A549 (cell line): ENCODE results near the gene CYB5D1. TPM values are rescaled to one million over a fixed set of nuclear protein-coding genes. Genes with fewer than 3 reads are reported as not detected.

Experiments
- ATAC-seq, 2 experiments: fragments of 200-7000 bp in 1 of 2; fragments of >200 bp in 1 of 2; cut with Nextera tagmentation in 1 of 2; cut with Tn5 transposase in 1 of 2; 3 replicates each; pipeline versions ENCODE4 v1.8.0 to v1.9.1; 2018 to 2020; ENCODE audit warnings: mild to moderate bottlenecking in 1 of 2, moderate library complexity in 1 of 2
- CTCF ChIA-PET: fragments of 300-600 bp; sonication (Branson Sonifier 250); formaldehyde crosslinking; extraction: SDS; loops from one replicate; lab custom pipeline; 2021; ENCODE audit warnings: antibody characterized with exemption, inconsistent platforms; lab: Yijun Ruan, JAX
- POLR2A ChIA-PET: fragments of 350-600 bp; formaldehyde crosslinking; extraction: SDS; loops from one replicate; lab custom pipeline; 2021; ENCODE audit warnings: antibody characterized with exemption, inconsistent platforms; lab: Yijun Ruan, JAX
- DNase-seq, 2 experiments: peaks; one replicate each; pipeline versions ENCODE4 v3.0.0 to v3.0.0-alpha.2; 2011 to 2016; ENCODE audit warnings: low read depth in 1 of 2, low spot score in 1 of 2
- FAIRE-seq: peaks from 2 replicates; lab custom pipeline; 2011; peaks lifted over from hg19 to GRCh38; lab: Jason Lieb, UNC
- H3K27ac ChIP-seq, 2 experiments: fragments of >200 bp; sonication (Bioruptor Twin); formaldehyde crosslinking; 3 replicates each; pipeline ENCODE4 v1.5.1; 2016 to 2017
- H3K4me1 ChIP-seq: fragments of >200 bp; sonication (Bioruptor Twin); formaldehyde crosslinking; 3 replicates; pipeline ENCODE4 v1.6.1; 2016
- H3K4me2 ChIP-seq: fragments of >200 bp; sonication (Bioruptor Twin); formaldehyde crosslinking; 3 replicates; pipeline ENCODE4 v1.6.1; 2016
- H3K4me3 ChIP-seq: fragments of >200 bp; sonication (Bioruptor Twin); formaldehyde crosslinking; 3 replicates; pipeline ENCODE4 v1.5.1; 2016
- H3K9me3 ChIP-seq: fragments of >200 bp; sonication (Bioruptor Twin); formaldehyde crosslinking; 3 replicates; pipeline ENCODE4 v1.6.1; 2016
- CHD2 ChIP-seq: fragments of 150-350 bp; IDR thresholded peaks from 2 replicates; pipeline ENCODE4 v1.6.1; 2014; ENCODE audit warnings: low read length; ENCODE audit not compliant: partially characterized antibody
- CTCF ChIP-seq: fragments of >200 bp; sonication (Bioruptor Twin); formaldehyde crosslinking; IDR thresholded peaks from 3 replicates; pipeline ENCODE4 v1.5.1; 2016
- EHF ChIP-seq: fragments of 250-450 bp; sonication (Bioruptor Pico); IDR thresholded peaks from 2 replicates; pipeline ENCODE4 v1.5.0; 2020; ENCODE audit warnings: mild to moderate bottlenecking
- FOSL2 ChIP-seq, 2 experiments: fragments of 450-650 bp in 1 of 2; fragments of >200 bp in 1 of 2; sonication (Bioruptor Twin) in 1 of 2; formaldehyde crosslinking; IDR thresholded peaks; 2 replicates each; pipeline versions ENCODE4 v1.5.0 to v1.6.1; 2016 to 2020; ENCODE audit warnings: mild to moderate bottlenecking in 1 of 2, moderate library complexity in 1 of 2
- GATA3 ChIP-seq: IDR thresholded peaks from 2 replicates; pipeline ENCODE4 v1.6.1; 2012; ENCODE audit warnings: borderline replicate concordance
- HEYL ChIP-seq: fragments of 250-450 bp; sonication (Bioruptor Pico); IDR thresholded peaks from 2 replicates; pipeline ENCODE4 v1.8.0; 2021; ENCODE audit warnings: mild to moderate bottlenecking, moderate library complexity
- HOXA7 ChIP-seq: fragments of 250-450 bp; sonication (Bioruptor Pico); IDR thresholded peaks from 2 replicates; pipeline ENCODE4 v1.5.0; 2020; ENCODE audit warnings: mild to moderate bottlenecking, moderate library complexity
- JUN ChIP-seq, 2 experiments: fragments of >200 bp; sonication (Bioruptor Twin); formaldehyde crosslinking; IDR thresholded peaks; 2 replicates in 1 of 2; 3 replicates in 1 of 2; pipeline ENCODE4 v1.6.1; 2016 to 2017
- JUNB ChIP-seq: fragments of >200 bp; sonication (Bioruptor Twin); formaldehyde crosslinking; IDR thresholded peaks from 2 replicates; pipeline ENCODE4 v1.6.1; 2016
- KDM5A ChIP-seq: fragments of 200-600 bp; sonication (generic); IDR thresholded peaks from 2 replicates; pipeline ENCODE4 v1.6.1; 2016; ENCODE audit warnings: antibody characterized with exemption, mild to moderate bottlenecking
- MAZ ChIP-seq: fragments of 150-350 bp; IDR thresholded peaks from 2 replicates; pipeline ENCODE4 v1.6.1; 2014; ENCODE audit warnings: antibody characterized with exemption, low read depth, low read length, borderline replicate concordance
- PHF8 ChIP-seq: fragments of 200-600 bp; sonication (generic); IDR thresholded peaks from 2 replicates; pipeline ENCODE4 v1.6.1; 2016; ENCODE audit warnings: low read depth, mild to moderate bottlenecking, antibody characterized with exemption, moderate library complexity, borderline replicate concordance
- POLR2AphosphoS2 ChIP-seq: conservative IDR thresholded peaks from 2 replicates; pipeline ENCODE4 v1.6.1; 2012; ENCODE audit warnings: low read length, improper control_type of control experiment, inconsistent platforms
- RCOR1 ChIP-seq: fragments of 150-350 bp; IDR thresholded peaks from 2 replicates; pipeline ENCODE4 v1.6.1; 2014; ENCODE audit warnings: antibody characterized with exemption, low read length, low read depth
- SMC3 ChIP-seq: fragments of >200 bp; sonication (Bioruptor Twin); formaldehyde crosslinking; IDR thresholded peaks from 3 replicates; pipeline ENCODE4 v1.6.1; 2018; ENCODE audit warnings: inconsistent platforms
- SREBF2 ChIP-seq: fragments of 450-650 bp; IDR thresholded peaks from 2 replicates; pipeline ENCODE4 v1.6.1; 2014; ENCODE audit warnings: mild to moderate bottlenecking, moderate library complexity
- TFCP2L1 ChIP-seq: fragments of 250-450 bp; sonication (Bioruptor Pico); IDR thresholded peaks from 2 replicates; pipeline ENCODE4 v1.5.0; 2021; ENCODE audit warnings: mild to moderate bottlenecking
- TP53 ChIP-seq: fragments of 250-450 bp; sonication (Bioruptor Pico); IDR thresholded peaks from 2 replicates; pipeline ENCODE4 v1.5.0; 2021; ENCODE audit warnings: mild to moderate bottlenecking, moderate library complexity
- USF2 ChIP-seq: fragments of 450-650 bp; IDR thresholded peaks from 2 replicates; pipeline ENCODE4 v1.6.1; 2014; ENCODE audit warnings: antibody characterized with exemption
- ZC3H11A ChIP-seq: fragments of 450-650 bp; IDR thresholded peaks from 2 replicates; pipeline ENCODE4 v1.6.1; 2014; ENCODE audit warnings: antibody characterized with exemption, mild to moderate bottlenecking
- ZNF302 ChIP-seq: fragments of 250-450 bp; sonication (Bioruptor Pico); IDR thresholded peaks from 2 replicates; pipeline ENCODE4 v1.9.0; 2021; ENCODE audit warnings: inconsistent platforms, mild to moderate bottlenecking, moderate library complexity
- ZSCAN20 ChIP-seq: fragments of 250-450 bp; sonication (Bioruptor Pico); IDR thresholded peaks from 2 replicates; pipeline ENCODE4 v1.8.0; 2022; ENCODE audit warnings: mild to moderate bottlenecking, moderate library complexity
- WGBS: methylation state at CpG from one replicate; pipeline ENCODE4 v1.1.6; 2017; ENCODE audit errors: missing lambda C conversion rate; 5-methylcytosine and 5-hydroxymethylcytosine counted together
- polyA plus RNA-seq, 4 experiments: library from polyadenylated mRNA; depleted of rRNA in 3 of 4; stranded (reverse); fragments of >200 nt; fragmentation: RNase III in 1 of 4; extraction: RNeasy Plus Mini Kit Qiagen cat#74134 plus additional on column Dnase treatment in 1 of 4; gene quantifications; 2 replicates in 3 of 4; 3 replicates in 1 of 4; pipeline ENCODE4 v1.2.3, GENCODE V29; 2011 to 2017
- TF ChIP-seq, protein P1 (sequence below): fragments of 250-450 bp; sonication (Bioruptor Pico); IDR thresholded peaks from 2 replicates; pipeline ENCODE4 v1.5.0; 2020; ENCODE audit warnings: low read depth, mild to moderate bottlenecking, moderate library complexity
- TF ChIP-seq, protein P2 (sequence below): IDR thresholded peaks from 2 replicates; pipeline ENCODE4 v1.6.1; 2012

CYB5D1 gene
- polyA plus RNA-seq, 2 of the 4 experiments (the other 2 are of a cell fraction) = 20.4 to 28.2 TPM

DNA sequence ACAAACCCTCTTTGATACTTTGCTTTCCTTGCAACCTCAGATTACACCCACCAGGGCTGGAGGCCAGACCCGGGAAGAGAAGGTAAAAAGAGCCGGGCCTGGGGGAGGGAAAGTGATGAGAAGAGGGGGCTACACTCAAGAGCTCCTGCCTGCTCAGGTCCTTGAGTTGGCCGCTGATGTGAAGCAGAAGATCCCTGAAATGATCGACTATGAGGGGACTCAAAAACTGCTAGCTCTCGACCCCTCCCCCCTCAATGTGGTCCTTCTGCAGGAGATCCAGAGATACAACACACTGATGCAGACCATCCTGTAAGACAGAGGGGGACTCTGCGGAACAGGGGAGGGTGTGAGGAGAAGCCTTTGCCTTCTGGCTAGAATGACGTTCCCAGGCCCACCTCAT lies 26.6 kb upstream of the CYB5D1 start:
- no peak overlapping the region for H3K4me3 ChIP-seq
- no peaks in the 10 kb centered on the region for H3K9me3 ChIP-seq
- ChIA-PET CTCF (interaction anchor here (1.0 to 25.1 kb wide), 10 partner anchors 1 to 226 kb away, joined by 3 to 677 read pairs (median 14); partner anchors contain the start of genes CNTROB, KDM6B and TRAPPC1), POLR2A (no interaction called here)
- 34% methylated on average over 7 of the region's 7 CpGs for WGBS
- DNase-seq (no peak), FAIRE-seq (no peak), ATAC-seq (no peak)
- H3K4me1 ChIP-seq = peaks cover 4% of the 10 kb centered on the region
- H3K4me2 ChIP-seq = no peak overlapping the region
- no peak overlapping the region for H3K27ac ChIP-seq
- TF ChIP-seq CTCF (no peak), ZNF302 (CRISPR knock-in tag) (no peak), EHF (CRISPR knock-in tag) (no peak), GATA3 (no peak), HOXA7 (CRISPR knock-in tag) (no peak), MAZ (no peak), POLR2AphosphoS2 (no peak), TFCP2L1 (CRISPR knock-in tag) (no peak), ZSCAN20 (CRISPR knock-in tag) (no peak), SMC3 (no peak)
- TF ChIP-seq, protein P1, sequence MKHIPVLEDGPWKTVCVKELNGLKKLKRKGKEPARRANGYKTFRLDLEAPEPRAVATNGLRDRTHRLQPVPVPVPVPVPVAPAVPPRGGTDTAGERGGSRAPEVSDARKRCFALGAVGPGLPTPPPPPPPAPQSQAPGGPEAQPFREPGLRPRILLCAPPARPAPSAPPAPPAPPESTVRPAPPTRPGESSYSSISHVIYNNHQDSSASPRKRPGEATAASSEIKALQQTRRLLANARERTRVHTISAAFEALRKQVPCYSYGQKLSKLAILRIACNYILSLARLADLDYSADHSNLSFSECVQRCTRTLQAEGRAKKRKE (CRISPR knock-in tag) = no peak

DNA sequence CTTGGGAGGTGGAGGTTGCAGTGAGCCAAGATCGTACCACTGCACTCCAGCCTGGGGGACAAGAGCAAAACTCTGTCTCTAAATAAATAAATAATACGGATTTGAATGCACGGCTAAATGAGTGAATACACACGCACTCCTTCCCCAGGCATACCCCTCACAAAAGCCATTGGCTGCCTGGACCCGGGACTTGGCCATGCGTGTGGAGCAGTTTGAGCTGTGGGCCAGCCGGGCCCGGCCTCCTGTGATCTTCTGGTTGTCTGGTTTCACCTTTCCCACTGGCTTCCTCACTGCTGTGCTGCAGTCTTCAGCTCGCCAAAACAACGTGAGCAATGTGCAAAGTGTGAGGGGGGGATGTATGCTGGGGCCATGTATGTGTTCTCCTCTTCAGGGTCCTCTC lies 25.4 kb upstream of the CYB5D1 start:
- CTCF ChIA-PET = interaction anchor here (0.8 to 25.1 kb wide), 18 partner anchors 3 to 247 kb away, joined by 3 to 677 read pairs (median 12); partner anchors contain the start of genes KDM6B, NAA38, TMEM88 and TP53
- no peak for TF ChIP-seq RCOR1
- no peak for TF ChIP-seq HOXA7 (CRISPR knock-in tag)
- TF ChIP-seq JUNB = no peak
- TF ChIP-seq FOSL2 (IDR thresholded peaks at IDR 0.05) = no peak
- TF ChIP-seq FOSL2 (CRISPR knock-in tag; IDR thresholded peaks at IDR 0.05) = no peak
- TF ChIP-seq HEYL (CRISPR knock-in tag) = no peak
- TF ChIP-seq SREBF2 = no peak
- TF ChIP-seq, protein P2, sequence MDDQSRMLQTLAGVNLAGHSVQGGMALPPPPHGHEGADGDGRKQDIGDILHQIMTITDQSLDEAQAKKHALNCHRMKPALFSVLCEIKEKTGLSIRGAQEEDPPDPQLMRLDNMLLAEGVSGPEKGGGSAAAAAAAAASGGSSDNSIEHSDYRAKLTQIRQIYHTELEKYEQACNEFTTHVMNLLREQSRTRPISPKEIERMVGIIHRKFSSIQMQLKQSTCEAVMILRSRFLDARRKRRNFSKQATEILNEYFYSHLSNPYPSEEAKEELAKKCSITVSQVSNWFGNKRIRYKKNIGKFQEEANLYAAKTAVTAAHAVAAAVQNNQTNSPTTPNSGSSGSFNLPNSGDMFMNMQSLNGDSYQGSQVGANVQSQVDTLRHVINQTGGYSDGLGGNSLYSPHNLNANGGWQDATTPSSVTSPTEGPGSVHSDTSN = no peak
- no peak for TF ChIP-seq JUN (IDR thresholded peaks at IDR 0.05)
- no peak for TF ChIP-seq PHF8
- TF ChIP-seq KDM5A = no peak
- TF ChIP-seq CHD2 = no peak
- TF ChIP-seq USF2 = no peak
- no peak for TF ChIP-seq ZC3H11A
- no peak for TF ChIP-seq TP53 (CRISPR knock-in tag)
- TF ChIP-seq, all 56 proteins: peak for 0
- 82% methylated on average over 10 of the region's 10 CpGs for WGBS
- H3K4me2 ChIP-seq = no peak overlapping the region
- FAIRE-seq (no peak), ATAC-seq (no peak), DNase-seq (no peak)
- POLR2A ChIA-PET = interaction anchor here (0.6 to 2.2 kb wide), 3 partner anchors 10 to 25 kb away, joined by 3 to 8 read pairs (median 3); partner anchors contain the start of gene NAA38
- H3K4me1 ChIP-seq = peaks cover 11% of the 10 kb centered on the region
- H3K4me3 ChIP-seq = no peak overlapping the region
- no peak overlapping the region for H3K27ac ChIP-seq
- H3K9me3 ChIP-seq = no peaks in the 10 kb centered on the region
